ENCODE data around the gene SLC25A24.
"Not testable (repeated sequence)": the region's sequence is repeated elsewhere in the genome, so short reads cannot be mapped to it uniquely, and the experiment has no call there.

SLC25A24 gene

DNA sequence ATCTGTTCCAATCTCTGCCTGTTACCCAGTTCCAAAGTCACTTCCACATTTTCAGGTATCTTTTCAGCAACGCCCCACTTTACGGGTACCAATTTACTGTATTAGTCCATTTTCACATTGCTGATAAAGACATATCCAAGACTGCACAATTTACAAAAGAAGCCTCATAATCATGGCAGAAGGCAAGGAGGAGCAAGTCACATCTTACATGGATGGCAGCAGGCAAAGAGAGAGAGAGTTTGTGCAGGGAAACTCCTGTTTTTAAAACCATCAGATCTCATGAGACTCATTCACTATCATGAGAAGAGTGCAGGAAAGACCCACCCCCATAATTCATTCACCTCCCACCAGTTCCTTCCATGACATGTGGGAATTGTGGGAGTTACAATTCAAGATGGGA, 67.0 kb downstream of the SLC25A24 start:
- not testable (repeated sequence) for DNase-seq

DNA sequence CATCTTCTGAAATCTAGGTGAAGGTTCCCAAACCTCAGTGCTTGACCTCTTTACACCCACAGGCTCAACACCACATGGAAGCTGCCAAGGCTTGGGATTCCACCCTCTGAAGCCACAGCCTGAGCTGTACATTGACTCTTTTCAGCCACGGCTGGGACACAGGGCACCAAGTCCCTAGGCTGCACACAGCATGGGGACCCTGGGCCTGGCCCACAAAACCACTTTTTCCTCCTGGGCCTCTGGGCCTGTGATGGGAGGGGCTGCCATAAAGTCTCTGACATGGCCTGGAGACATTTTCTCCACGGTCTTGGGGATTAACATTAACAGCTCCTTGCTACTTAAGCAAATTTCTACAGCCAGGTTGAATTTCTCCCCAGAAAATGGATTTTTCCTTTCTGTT, 67.8 kb downstream of the SLC25A24 start:
- not testable (repeated sequence) for DNase-seq

DNA sequence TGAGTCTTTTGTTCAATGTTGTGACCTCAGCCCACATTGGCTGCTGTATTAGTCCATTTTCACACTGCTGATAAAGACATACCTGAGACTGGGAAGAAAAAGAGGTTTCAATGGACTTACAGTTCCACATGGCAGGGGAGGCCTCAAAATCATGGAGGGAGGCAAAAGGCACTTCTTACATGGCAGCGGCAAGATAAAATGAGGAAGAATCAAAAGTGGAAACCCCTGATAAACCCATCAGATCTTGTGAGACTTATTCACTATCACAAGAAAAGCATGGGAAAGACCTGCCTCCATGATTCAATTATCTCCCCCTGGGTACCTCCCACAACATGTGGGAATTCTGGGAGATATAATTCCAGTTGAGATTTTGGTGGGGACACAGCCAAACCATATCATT, 68.9 kb downstream of the SLC25A24 start:
- not testable (repeated sequence) for DNase-seq

DNA sequence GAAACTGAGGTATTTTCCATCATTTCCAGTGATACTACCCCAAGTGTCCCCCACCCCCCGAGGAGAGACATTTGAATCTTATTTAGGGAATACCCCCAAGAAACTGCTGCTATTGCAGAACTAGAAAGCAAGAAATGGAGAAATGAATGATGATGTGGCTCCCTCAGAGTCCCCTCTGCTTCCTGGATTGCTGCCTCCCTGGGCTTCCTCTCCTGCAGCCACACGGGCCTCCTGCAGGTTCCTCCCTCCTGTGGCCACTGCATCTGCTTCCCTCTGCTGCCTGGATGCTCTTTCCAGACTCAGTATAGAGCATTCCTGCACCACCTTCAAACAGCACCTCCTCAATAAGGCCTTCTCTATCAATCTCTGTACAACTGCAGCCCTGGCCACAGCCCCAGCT, 69.3 kb downstream of the SLC25A24 start:
- DNase-seq, result no peak

DNA sequence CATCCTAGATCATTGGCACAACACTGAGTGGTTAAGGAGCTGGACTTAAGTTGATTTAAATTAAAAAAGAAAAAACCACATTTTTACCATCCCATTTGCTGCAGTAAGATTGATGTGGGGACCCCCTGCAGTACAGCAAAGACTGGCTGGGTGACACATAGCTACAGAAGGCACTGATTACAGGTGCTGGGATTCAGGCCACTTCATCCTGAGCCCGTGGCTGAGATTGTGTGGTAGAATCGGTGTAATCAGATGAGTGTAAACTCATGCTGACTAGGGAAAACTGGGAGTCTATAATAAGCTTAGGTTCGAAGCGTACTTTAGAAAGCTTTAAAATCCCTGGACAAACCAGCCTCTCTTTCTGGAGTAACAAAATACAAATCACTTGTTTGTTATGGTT, 70.1 kb downstream of the SLC25A24 start:
- DNase-seq, result no peak

DNA sequence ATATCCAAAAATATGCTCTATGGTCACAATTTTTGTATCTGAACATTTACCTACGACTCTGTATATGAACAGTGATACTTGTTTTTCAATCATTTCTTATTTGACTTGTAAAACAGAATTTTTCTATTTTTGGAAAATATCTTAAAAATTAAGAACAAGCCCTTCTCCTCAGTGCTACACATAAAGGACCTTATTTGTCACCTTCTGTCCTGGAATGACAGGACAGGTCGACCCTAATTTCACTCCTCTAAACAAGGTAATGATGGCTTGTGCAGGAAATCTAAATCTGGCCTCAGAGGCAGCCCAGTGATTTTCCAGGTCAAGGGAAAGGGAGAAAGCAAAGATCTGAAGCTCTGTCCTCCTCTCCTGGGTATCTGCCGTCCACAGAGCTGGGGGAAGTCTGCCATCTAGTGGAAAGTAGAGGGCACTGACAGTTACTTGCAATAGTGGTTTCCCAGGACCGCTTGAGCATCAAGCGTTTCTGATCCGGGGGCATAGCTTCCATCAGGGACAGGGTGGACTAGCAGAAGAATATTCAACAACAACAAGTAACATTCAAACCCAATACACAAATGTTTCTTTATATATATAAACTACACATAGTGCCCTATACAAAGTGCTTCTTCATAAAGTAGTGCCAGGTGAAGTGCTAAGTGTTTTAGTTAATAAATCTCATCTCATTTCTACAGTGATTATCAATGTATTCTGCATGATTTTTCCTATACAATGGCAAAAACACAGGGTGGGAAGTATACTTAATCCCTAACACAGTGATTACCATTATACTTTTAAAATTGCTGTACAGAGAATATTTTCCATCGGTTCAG, 74.6 kb downstream of the SLC25A24 start:
- DNase-seq, result peak; percentile 76

DNA sequence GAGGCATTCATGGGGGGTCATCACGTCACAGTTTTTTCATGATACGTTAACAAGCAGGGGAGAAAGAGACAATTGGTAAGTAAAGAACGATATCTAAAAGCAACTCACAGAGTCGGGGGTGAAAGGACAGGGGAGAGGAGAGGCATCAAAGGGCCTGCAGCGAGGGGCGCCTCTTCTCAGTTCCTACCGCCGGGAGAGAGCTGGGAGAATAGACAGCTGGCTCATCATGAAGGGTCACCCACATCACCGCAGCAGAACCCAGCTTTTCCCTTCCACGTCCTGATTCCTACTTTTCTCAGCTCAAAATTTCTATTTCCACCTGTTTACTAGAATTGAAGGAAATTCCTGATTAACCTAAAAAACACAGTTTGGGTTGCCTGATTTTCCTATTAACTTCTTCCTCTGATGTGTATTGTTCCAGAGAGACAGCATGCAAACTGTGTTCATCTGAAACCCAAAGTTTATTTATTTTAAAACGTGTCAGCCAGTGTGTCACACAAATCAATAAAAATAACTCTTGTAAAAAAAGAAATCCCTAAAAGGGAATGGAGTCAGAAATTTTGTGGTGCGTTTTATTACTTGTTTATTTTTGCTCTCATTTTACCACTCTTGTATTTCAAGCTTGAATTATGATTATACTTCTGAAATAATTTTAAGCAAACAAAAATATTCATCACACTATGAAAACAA, 75.4 kb downstream of the SLC25A24 start:
- DNase-seq, result no peak

DNA sequence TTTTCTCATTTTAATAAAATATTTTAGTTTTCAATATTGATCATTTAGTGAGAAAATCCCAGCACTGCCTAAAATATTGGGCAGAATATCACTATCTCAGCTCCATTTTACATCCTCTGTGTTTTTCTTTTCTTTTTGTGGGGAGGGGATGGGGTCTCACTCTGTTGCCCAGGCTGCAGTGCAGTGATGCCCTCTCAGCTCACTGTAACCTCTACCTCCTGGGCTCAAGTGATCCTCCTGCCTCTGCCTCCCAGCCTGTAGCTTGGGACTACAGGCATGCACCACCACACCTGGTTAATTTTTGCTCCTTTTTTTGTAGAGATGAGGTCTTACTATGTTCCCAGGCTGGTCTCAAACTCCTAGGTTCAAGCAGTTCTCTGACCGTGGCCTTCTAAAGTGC, 76.1 kb downstream of the SLC25A24 start:
- DNase-seq, result no peak

DNA sequence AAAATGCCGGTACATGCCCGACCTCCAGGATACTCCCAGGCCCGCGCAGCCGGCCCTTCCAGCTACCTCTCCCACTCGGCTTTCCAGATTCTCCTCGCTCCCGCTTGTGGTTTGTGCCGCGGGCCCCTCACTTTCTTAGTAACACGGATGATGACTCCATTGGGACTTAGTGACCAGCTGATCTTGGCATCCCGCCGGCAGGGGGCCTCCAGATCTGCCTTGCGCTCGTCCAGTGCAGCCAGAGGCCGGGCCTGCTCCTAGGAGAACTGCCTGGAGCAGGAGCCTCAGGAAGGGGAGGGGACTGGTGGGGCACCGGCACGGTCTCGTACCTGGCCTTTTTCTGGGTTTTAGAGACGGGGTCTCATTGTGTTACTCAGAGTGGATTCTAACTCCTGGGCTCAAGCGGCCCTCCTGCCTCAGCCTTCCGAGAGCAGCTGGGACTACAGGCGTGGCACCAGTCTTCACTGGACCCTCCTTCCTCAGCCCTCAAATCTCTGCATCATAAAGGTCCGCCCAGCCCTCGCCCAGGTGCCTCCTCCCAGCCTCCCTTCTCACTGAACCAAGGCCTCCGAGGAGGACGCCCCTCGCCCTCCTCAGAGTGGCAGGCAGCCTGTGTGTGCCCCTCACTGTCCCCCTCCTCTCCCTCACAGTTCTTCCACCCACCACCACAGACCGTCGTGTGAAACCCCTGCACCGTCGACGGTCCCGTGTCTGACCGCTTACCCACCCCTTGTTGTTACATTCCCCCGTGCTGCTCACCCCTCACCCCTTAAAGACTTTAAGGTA, 78.6 kb downstream of the SLC25A24 start:
- DNase-seq, result no peak

DNA sequence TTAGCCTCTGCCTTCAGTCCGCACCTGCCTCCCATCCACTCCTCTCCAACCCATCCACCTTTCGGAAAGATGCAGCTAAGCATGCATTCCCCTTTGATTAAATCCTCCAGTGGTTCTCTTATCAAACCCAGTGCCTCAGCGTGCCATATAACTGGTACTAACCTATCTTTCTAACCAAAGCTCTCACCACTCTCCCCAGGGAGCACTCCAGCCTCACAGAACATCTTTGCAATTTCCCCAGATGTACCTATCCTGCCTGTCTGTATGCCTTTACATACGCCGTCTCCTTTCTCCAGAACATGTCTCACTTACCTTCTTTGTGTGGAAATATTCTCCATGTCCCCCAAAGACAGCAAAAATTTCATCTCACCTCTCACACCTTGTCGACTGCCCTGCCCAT, 80.0 kb downstream of the SLC25A24 start:
- no peak for DNase-seq

DNA sequence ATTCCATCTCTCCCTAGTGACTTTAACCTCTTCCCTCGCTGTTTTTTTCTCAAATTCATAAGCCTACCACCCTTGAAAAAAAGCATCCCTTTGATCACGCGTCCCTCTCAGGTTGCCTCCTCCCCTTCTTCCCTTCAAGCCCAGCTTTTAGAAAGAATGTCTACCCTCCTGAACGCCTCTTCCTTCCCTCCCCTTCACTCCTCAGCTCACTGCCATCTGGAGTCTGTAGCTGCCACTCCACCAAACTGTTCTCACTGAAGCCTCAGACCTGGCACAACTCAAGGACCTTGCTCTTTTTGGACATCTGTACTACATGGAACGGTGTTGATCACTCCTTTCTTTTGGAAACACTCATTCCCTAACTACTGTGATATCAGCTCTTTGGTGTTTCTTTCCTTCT, 80.6 kb downstream of the SLC25A24 start:
- no peak for DNase-seq

DNA sequence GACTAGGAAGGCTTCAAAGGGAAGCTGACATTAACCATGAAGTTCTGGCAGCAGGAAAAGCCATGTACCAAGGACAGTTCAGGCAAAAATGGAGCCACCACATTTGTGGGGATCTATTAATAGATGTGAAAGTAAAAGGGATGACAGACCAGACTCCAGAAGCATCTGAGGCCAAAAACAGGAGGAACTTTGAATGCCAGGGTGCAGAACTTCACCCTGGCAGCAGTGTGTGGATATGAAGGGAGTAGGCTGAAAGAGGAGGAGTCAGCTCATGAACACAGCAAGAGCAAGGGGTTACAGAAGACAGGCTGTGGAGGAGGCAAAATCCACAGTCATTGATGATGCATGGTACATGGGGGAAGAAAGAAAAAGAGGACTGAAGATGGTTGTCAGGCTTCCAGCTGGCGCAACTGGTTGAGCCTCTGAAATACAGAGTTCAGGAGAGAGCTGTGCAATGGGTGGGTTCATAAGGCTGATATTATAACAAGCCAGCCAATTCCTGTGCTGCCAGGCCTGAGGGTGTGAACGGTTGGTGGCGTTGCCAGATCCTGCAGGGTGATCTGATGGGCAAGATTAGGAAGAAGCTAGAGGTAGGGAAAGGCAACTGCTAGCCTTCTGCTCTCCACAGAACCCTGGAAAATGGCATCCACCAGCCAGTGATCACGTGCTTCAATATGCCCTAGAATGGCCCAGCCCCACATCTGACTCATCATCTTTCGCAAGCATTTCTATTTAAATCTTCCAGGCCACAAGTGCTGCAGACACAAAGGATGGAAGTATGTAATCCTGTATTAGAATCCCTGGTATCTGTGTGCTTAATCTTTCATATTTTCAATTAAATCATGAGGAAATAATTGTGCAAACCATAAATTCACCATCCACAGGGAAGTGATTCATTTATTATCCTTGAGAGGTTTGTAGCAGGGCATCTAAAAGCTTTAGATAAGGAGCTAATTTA, 81.9 kb downstream of the SLC25A24 start:
- peak; percentile 33 for DNase-seq

DNA sequence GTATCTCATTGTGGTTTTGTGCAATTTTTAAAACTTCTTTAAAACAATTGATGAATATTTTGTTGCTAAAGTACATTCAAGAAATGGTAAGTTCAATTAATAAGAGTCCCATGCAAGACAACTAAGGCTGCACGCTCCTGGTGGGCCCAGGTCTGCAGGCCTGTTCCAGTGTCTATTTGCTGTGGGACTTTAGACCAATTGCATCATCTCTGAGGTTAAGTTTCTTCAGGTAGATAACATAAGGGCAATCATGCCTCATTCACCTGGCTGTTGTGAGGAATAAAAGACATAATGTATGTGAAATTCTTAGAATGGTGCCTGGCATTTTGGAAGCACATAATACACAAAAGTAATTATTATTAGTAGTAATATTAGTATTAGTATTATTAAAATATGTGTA, 82.9 kb downstream of the SLC25A24 start:
- no peak for DNase-seq

DNA sequence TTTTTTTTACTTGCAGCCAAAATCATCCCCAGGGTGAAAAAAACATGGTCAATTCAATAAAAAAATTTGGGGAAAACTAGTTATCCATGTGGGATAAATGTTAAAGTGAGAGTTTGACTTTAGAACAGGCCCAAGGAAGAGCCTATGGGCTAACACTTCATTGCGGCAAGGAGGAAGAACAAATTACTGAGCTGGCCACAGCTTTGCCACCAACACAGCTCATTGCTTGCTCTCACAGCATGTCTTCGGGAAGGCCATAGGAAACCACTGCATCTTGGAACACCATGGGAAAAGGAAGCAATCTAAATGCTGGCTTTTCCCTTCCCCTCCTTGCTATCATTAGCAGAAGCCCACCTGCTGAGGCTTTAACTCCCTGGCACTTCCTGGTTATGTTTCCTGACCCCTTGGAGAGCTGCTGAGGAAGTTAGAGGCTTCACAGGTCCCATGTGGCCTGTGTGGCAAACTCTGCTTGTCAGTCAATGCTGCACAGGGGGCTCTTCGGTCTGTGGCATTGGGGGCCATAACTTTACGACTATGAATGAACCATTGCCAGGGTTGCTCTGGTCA, 86.0 kb downstream of the SLC25A24 start:
- no peak for DNase-seq

DNA sequence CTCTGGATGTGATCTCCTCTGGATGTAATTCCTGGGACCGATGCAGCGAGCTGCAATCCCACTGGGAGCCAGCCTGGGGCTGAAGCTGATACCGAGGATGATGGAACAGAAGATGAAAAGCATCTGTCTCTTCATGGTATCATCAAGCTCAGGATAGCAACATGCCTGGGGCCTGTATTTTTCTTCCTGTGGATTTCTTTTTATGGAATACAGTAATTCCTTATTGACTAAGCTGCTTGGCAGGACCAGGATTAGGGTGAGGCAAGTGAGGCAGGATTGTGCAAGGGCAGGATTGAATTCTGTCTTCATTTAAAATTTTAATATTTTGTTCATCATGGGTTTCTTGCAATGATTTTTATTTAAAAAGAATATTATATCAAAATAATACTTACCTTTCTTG, 86.6 kb downstream of the SLC25A24 start:
- DNase-seq, result no peak

DNA sequence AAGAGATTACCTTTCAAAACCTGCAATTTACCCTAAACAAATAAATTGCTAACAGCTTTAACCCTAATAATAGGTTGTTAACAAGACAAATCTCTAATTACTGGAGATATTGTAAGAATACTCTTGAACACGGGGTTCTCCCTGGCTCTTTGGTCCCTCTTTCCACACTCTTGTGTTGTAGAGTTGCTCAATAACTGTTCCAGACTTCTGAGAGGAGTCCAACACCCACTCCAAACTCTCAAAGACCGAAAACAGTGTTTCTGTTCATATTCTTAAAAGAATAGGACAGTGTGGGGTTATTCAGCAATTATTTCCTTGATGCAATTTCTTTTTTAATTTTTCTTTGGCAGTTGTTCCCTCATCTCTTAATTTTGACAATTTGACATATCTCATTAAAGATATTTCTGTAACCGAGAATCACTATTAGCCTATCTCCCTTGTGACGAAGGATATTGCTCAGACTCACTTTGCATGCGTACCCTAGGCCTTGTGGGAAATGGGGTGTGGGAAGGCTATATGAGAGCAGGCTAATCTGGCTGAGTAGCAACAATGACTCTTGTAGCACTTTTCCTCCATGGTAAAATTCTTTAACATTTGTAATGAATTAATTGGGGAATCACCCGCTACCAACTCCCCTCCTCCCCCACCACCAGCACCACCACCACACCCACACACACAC, 90.7 kb downstream of the SLC25A24 start:
- DNase-seq, result no peak

DNA sequence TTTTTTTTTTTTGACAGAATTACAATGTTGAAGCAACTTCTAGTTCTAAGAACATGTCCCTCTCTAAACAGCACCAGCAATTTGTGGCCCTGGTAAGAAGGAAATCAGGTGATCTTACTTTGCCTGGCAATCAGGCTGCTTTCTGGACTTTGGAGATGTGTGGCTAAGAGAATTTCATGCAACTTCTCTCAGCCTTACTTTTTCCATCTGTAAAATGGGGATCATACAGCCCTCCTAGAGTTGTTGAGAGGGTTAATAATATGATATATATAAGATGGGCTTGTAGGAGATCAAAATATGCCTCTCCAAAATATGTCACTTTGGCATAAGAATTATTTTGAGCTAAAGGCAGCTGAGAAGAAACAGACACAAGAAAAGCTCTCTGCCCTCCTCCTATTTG, 92.0 kb downstream of the SLC25A24 start:
- no peak for DNase-seq

DNA sequence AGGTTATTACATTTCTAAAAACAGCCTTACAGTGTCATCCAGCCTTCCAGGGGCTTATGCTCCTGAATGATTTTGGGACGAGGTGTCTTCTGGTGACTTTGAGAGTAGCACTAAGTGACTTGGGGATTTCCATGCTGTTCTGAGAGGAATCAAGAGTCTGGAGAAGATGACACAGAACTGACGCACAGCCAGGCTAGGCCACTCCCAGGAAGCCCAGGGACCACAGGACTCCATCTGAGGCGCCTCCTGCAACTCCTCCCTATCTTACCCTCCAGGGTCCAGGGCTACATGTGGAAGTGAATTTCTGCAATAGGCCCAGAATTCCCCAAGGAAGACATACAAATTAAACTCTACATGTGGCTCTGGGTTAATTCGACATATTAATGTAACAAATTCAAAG, 92.5 kb downstream of the SLC25A24 start:
- no peak for DNase-seq

DNA sequence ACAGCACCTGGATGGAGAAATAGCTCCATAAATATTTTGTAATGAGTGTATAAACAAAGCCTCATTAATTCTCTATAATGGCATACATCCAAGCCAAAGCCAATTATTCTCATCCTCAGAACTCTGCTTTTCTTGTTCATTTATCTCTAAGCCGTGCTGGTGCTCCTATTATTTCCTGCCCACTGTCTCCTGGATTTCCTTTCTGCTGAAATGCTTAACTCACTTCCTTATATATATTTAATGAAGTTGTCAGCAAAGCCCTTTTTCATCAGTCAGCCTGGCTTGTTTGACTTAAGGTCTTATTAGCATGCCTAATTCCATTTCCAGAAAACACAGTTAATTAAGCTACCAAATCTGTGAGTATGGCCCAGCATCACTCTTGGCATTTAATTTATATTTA, 93.4 kb downstream of the SLC25A24 start:
- no peak for DNase-seq

DNA sequence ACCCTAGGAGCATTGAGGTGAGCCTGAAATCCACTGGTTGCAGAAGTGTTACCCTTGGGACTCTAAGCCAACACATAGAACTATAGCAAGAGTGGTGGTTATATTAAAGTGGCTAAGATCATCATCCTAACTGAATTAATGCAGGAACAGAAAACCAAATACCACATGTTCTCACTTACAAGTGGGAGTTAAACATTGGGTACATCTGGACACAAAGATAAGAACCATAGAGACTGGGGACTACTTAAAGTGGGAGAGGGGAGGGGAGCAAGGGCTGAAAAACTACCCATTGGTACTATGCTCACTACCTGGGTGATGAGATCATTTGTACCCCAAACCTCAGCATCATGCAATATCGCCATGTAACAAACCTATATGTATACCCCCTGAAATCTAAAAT, 100.0 kb downstream of the SLC25A24 start:
- DNase-seq, result peak; percentile 59

DNA sequence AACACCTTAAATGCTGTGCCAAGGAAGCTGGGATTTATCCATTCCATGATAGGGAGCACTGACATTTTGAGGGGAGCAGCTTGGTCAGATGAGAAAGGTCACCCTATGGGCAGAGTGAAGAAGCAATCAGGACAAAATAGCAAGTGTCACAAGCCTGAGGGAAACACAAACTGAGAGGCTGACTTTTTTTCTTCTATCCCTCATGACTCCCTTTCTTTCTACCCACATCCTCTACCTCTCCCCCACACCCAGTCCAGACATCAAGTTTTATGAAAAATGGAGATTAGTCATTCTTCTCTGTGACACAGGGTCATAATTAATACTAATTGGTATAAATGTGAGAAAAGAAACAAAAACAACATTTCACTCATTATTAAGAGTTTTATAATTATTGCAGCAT, 103.1 kb downstream of the SLC25A24 start:
- no peak for DNase-seq

DNA sequence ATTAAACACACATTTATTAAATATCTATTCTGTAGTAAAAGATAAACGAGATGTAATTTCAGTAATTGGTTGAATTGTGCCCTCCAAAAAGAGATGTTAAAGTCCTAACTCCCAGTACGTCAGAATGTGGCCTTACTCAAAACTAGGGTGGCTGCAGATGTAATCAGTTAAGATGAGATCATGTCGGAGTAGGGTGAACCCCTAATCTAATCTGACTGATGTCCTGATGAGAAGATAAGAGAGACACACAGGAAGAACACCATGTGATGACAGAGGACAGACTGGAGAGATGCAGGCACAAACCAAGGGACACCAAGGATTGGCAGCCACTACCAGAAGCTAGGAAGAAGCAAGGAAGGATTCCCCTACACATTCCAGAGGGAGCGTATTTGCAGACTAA, 104.1 kb downstream of the SLC25A24 start:
- no peak for DNase-seq
